Left renal cortex interstitium (tissue), 4 donors: Measurements from ENCODE around the gene TSTD1. TPM values are rescaled to one million over a fixed set of nuclear protein-coding genes. Genes with fewer than 3 reads are reported as not detected.
"Not testable (repeated sequence)": the region's sequence is repeated elsewhere in the genome, so short reads cannot be mapped to it uniquely, and the experiment has no call there.

ENCODE experiments used
- DNase-seq, 4 donors: peaks; one replicate each; pipeline ENCODE4 v3.0.0-alpha.2; 2013; ENCODE audit warnings: low read depth in 4 of 4, low spot score in 2 of 4, missing footprints in 1 of 4
- polyA plus RNA-seq, 4 donors: library from polyadenylated mRNA; unstranded; fragments of 120-200 nt; gene quantifications; one replicate each; pipeline ENCODE4 v1.2.1, GENCODE V29; 2013; ENCODE audit not compliant: insufficient read length in 4 of 4

The TSTD1 gene
- polyA plus RNA-seq, 4 donors = 52.0 to 76.1 (median 67.5) TPM

DNA sequence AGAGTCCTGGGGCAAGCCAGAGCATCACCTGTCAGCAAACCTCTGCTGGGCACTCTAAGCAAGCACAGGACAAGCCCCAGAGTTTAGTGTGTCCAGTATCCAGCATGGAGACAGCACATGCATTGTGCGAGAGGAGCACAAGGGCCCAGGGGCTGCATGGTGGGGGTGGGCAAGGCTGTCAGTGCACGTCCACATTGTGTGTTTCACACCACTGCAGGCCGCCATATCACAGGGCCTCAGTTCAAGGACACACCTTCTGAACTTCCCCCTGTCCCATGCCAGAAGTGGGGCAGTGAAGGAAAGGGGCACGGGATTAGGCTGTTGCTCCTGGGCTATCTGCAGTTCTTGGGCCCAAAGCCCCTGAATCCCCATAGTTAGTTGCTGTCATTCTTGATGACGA lies 782 bp upstream of the TSTD1 start:
- DNase-seq = no peak

- DNase-seq = no peak
Measured at GRCh38 chr1:161039154-161039545, 386 bp upstream of the TSTD1 start.

DNA sequence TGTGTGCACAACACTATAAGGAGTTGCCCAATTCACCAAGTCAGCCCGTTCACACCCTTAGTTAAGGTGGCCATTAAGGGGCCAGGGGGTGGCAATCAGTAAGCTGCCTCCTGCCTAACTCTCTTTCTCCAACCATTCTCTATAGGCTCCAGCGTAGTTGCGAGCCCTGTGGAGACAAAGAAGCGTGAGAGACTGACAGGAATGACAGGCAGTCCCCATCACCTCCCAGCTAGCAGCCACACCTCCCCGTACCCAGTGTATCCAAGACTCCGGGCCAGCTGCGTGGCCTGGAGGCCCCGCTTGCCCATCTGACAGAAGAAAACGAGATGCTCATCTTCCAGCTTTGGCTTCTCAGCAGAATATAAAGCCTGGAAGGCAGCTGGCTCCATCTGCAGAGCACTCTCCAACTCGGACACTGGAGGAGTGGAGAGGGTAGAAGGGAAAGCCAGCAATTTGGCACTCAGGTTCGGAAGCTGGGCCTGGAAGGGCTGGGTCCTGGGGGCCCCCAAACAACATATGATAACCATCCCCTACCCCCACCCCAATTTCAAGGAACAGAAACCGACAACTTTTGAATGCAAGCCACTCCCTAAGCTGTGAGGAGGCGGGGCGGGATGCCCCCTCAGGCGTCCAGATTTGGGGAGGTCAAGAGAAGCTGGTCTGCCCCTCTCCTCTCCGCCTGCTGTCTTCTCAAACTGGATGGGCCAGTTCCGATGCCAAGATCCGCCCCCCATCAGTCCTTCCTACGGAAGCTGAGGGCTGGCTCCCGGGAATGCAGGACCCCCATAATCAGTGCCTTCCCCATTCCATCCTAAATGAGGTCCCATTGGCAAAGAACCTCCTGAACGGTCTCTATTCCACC lies 872 bp downstream of the TSTD1 start:
- DNase-seq = no peak

DNA sequence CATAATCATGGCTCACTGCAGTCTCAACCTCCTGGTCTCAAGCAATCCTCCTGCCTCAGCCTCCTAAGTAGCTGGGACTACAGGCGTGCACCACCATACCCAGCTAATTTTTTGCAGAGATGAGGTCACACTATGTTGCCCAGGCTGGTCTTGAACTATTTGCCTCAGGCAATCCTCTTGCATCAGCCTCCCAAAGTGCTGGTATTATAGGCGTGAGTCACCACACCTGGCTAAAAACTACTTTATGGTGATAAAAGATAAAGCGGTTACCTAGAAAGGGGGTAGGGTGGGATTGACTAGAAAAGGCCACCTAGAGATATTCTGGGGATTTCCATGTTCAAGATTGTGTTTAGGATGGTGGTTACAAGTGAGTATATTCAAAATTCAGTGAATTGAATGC lies 5.0 kb downstream of the TSTD1 start:
- no peak for DNase-seq

- DNase-seq = no peak
Measured at GRCh38 chr1:161032409-161032808, 6.4 kb downstream of the TSTD1 start.

GRCh38 chr1:161031874-161032273 lies 6.9 kb downstream of the TSTD1 start:
- DNase-seq = no peak

DNA sequence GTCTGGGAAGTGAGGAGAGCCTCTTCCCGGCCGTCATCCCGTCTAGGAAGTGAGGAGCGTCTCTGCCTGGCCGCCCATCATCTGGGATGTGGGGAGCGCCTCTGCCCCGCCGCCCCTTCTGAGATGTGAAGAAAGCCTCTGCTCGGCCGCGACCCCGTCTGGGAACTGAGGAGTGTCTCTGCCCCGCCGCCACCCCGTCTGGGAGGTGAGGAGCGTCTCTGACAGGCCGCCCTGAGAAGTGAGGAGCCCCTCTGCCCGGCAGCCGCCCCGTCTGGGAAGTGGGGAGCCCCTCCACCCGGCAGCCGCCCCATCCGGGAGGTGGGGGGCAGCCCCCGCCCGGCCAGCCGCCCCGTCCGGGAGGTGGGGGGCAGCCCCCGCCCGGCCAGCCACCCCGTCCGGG lies 9.3 kb downstream of the TSTD1 start:
- DNase-seq = not testable (repeated sequence)

DNA sequence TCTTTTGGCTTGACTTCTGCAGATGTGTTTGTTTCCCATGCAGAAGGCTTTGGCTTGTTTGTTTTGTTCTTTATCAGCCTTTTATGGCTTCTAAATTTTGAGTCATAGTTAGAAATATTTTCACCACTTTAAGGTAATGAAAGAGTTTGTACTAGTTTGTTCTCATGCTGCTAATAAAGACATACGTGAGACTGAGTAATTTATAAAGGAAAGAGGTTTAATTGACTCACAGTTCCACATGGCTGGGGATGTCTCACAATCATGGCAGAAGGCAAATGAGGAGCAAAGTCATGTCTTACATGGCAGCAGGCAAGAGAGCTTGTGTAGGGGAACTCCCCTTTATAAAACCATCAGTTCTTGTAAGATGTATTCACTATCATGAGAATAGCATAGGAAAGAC lies 11.8 kb downstream of the TSTD1 start:
- not testable (repeated sequence) for DNase-seq

DNA sequence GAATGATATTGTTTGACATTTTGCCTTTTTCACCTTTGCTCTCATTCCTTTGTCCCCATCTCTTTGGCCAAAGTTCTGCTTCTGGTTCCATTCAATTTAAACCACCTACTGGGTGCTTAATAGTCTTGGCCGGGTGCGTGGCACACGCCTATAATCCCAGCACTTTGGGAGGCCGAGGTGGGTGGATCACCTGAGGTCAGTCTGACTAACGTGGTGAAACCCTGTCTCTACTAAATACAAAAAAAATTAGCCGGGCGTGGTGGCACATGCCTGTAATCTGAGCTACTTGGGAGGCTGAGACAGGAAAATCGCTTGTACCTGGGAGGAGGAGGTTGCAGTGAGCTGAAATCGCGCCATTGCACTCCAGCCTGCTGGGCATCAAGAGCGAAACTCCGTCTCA lies 16.3 kb downstream of the TSTD1 start:
- not testable (repeated sequence) for DNase-seq

GRCh38 chr1:161021970-161022353 lies 16.8 kb downstream of the TSTD1 start:
- DNase-seq = no peak

GRCh38 chr1:161021165-161021969 lies 17.4 kb downstream of the TSTD1 start:
- DNase-seq = peak in 2 of 4 donors; percentile 74 to 76

GRCh38 chr1:161020509-161021164 lies 18.1 kb downstream of the TSTD1 start, which contains the start of gene F11R:
Gene F11R, minus strand, starts transcription at chr1:161021152. Its CDS starts 79 bp downstream, at chr1:161021073.
- DNase-seq = peak in 1 of 4 donors; percentile 20

GRCh38 chr1:161019751-161020495 lies 18.8 kb downstream of the TSTD1 start:
- no peak for DNase-seq

- not testable (repeated sequence) for DNase-seq
Measured at GRCh38 chr1:161019111-161019660, 19.6 kb downstream of the TSTD1 start.

GRCh38 chr1:161018631-161018930 lies 20.2 kb downstream of the TSTD1 start:
- DNase-seq = no peak

- no peak for DNase-seq
Measured at GRCh38 chr1:161017756-161018630, 20.8 kb downstream of the TSTD1 start.

DNA sequence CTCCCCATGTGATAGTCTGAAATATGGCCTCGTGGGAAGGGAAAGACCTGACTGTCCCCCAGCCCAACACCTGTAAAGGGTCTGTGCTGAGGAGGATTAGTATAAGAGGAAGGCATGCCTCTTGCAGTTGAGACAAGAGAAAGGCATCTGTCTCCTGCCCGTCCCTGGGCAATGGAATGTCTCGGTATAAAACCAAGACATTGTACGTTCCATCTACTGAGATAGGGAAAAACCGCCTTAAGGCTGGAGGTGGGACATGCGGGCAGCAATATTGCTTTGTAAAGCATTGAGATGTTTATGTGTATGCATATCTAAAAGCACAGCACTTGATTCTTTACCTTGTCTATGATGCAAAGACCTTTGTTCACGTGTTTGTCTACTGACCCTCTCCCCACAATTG lies 21.6 kb downstream of the TSTD1 start:
- not testable (repeated sequence) for DNase-seq

GRCh38 chr1:161016683-161017082 lies 22.1 kb downstream of the TSTD1 start:
- DNase-seq = not testable (repeated sequence)
